Progenitor cell of endocrine pancreas (in vitro differentiated cells): Measurements from ENCODE around the gene TRAF2. TPM values are rescaled to one million over a fixed set of nuclear protein-coding genes. Genes with fewer than 3 reads are reported as not detected.

Experiments
- DNase-seq: peaks from one replicate; pipeline ENCODE4 v3.0.0; 2021; ENCODE audit warnings: low spot score; ENCODE audit not compliant: unreplicated experiment
- H3K27ac Mint-ChIP-seq: 2 replicates; pipeline ENCODE4 v1.8.0; 2021; ENCODE audit warnings: mild to moderate bottlenecking, moderate library complexity, mixed read lengths
- H3K27me3 Mint-ChIP-seq: 2 replicates; pipeline ENCODE4 v1.8.0; 2021; ENCODE audit warnings: mixed read lengths
- H3K36me3 Mint-ChIP-seq: 2 replicates; pipeline ENCODE4 v1.8.0; 2022; ENCODE audit warnings: mixed read lengths; ENCODE audit not compliant: insufficient read depth
- H3K4me1 Mint-ChIP-seq: 2 replicates; pipeline ENCODE4 v1.8.0; 2021; ENCODE audit warnings: low read depth, mixed read lengths
- H3K4me3 Mint-ChIP-seq: 2 replicates; pipeline ENCODE4 v1.8.0; 2021; ENCODE audit warnings: low read depth, mild to moderate bottlenecking, moderate library complexity, mixed read lengths
- H3K9me3 Mint-ChIP-seq: 2 replicates; pipeline ENCODE4 v1.8.0; 2021; ENCODE audit warnings: low read depth, mixed read lengths
- total RNA-seq: library from RNA; stranded (reverse); gene quantifications from 2 replicates; pipeline ENCODE4 v1.2.1, GENCODE V29; 2021
- TF ChIP-seq, protein P1 (sequence below): fragments of 200-600 bp; sonication (generic); IDR thresholded peaks from one replicate; pipeline ENCODE4 v1.5.0; 2021; ENCODE audit warnings: antibody characterized with exemption, mild to moderate bottlenecking; ENCODE audit not compliant: unreplicated experiment

TRAF2 gene
- total RNA-seq, 1 donor from 2014 or later: 23.4 TPM

DNA sequence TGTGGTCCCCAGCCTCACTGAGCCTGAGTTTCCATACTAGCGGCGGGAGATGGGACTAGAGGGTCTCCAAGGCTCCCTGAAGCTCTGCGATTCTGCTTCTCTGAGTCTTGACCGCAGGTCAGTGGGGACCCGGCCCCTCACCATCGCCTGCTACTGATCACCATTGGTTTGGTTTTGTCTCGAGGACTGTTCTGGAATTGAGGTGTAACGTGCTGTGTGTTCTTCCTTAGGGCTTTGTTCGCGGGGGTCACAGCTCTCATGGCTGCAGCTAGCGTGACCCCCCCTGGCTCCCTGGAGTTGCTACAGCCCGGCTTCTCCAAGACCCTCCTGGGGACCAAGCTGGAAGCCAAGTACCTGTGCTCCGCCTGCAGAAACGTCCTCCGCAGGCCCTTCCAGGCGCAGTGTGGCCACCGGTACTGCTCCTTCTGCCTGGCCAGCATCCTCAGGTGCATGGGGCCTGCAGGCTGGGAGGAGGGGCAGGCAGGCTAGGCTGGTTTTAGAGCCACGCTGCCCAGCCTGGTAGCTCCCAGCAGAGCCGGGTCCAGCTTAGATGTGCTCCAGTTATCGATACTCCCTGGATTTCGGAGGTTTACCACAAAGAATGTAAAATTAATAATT is 12.3 kb downstream of the TRAF2 start:
- Mint-ChIP-seq H3K4me3 (no peak overlapping the region), H3K27me3 (no peaks in the 10 kb centered on the region), H3K27ac (no peak overlapping the region), H3K9me3 (no peaks in the 10 kb centered on the region), H3K4me1 (no peaks in the 10 kb centered on the region), H3K36me3 (peaks cover 16% of the 10 kb centered on the region)
- TF ChIP-seq, protein P1, sequence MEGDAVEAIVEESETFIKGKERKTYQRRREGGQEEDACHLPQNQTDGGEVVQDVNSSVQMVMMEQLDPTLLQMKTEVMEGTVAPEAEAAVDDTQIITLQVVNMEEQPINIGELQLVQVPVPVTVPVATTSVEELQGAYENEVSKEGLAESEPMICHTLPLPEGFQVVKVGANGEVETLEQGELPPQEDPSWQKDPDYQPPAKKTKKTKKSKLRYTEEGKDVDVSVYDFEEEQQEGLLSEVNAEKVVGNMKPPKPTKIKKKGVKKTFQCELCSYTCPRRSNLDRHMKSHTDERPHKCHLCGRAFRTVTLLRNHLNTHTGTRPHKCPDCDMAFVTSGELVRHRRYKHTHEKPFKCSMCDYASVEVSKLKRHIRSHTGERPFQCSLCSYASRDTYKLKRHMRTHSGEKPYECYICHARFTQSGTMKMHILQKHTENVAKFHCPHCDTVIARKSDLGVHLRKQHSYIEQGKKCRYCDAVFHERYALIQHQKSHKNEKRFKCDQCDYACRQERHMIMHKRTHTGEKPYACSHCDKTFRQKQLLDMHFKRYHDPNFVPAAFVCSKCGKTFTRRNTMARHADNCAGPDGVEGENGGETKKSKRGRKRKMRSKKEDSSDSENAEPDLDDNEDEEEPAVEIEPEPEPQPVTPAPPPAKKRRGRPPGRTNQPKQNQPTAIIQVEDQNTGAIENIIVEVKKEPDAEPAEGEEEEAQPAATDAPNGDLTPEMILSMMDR: no peak
- DNase-seq: no peak

DNA sequence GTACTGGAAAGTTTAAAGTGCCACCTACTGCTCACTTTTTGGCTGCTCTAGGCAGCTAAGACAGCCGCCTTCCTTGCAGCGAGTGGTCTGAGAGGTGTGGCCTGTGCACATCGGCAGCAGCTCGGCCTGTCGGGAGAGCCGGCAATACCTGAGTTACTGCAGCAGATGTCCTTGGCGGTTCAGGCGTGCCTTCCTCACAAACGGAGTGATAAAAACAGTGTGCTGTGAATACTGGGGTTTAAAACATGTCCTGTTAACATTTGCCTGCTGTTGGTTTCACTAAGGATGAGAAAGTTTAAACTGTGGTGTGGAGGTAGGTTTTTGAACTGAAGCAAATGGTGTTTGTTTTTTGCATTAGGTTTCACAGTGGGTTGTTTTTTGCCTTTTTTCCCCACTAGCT is 12.9 kb downstream of the TRAF2 start:
- Mint-ChIP-seq H3K4me3 (no peak overlapping the region), H3K9me3 (no peaks in the 10 kb centered on the region), H3K4me1 (no peaks in the 10 kb centered on the region), H3K27ac (no peak overlapping the region), H3K27me3 (no peaks in the 10 kb centered on the region), H3K36me3 (peaks cover 16% of the 10 kb centered on the region)
- no peak for DNase-seq
- TF ChIP-seq, protein P1: no peak

DNA sequence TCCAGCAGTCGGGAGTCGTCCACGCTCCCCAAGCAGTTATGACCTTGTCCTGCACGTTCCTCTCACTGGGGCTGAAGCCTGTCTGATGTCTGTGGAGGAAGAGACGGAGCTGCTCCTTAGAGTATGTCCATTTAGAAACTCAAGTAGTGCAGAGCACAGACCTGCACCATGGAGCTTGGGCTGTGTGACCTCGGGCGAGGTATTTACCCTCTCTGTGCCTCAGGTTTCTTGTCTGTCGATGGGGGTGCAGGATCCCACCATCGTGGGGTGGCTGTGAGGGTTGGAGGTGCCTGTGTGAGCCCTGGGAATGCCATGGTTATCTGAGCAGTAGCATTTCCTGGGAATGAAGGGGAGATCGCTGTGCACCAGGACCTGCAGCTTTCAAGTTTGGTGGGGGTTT is 14.2 kb downstream of the TRAF2 start:
- Mint-ChIP-seq H3K27ac (no peak overlapping the region), H3K4me3 (no peak overlapping the region), H3K4me1 (no peaks in the 10 kb centered on the region), H3K9me3 (no peaks in the 10 kb centered on the region), H3K36me3 (peaks cover 17% of the 10 kb centered on the region), H3K27me3 (no peaks in the 10 kb centered on the region)
- no peak for DNase-seq
- TF ChIP-seq, protein P1: no peak

DNA sequence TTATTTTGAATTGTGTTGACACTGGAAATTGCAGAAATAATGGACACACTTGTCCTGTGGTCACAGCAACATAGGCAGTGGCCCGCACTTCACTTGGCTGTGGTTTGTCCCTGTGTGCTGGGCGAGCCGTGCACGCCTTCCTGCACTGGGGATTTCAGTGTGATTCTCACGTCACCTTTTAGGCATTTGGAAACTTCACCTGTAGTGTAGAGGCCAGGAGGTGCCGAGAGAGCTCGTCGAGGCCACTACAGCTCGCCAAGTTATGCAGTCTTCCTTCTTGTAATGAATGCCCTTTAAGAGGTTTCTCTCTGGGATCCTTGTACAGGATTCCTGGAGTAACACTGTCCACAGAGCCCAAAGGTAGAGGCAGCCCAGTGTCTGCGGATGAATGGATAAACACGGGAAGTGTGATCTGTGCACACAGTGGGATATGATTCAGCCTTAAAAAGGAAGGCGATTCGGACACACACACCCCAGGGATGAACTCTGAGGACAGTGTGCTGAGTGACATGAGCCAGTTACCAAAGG is 14.7 kb downstream of the TRAF2 start:
- Mint-ChIP-seq H3K9me3 (no peaks in the 10 kb centered on the region), H3K4me1 (no peaks in the 10 kb centered on the region), H3K4me3 (no peak overlapping the region), H3K27ac (peak overlapping the region; percentile 74), H3K36me3 (peaks cover 18% of the 10 kb centered on the region), H3K27me3 (no peaks in the 10 kb centered on the region)
- DNase-seq: no peak
- TF ChIP-seq, protein P1: no peak

DNA sequence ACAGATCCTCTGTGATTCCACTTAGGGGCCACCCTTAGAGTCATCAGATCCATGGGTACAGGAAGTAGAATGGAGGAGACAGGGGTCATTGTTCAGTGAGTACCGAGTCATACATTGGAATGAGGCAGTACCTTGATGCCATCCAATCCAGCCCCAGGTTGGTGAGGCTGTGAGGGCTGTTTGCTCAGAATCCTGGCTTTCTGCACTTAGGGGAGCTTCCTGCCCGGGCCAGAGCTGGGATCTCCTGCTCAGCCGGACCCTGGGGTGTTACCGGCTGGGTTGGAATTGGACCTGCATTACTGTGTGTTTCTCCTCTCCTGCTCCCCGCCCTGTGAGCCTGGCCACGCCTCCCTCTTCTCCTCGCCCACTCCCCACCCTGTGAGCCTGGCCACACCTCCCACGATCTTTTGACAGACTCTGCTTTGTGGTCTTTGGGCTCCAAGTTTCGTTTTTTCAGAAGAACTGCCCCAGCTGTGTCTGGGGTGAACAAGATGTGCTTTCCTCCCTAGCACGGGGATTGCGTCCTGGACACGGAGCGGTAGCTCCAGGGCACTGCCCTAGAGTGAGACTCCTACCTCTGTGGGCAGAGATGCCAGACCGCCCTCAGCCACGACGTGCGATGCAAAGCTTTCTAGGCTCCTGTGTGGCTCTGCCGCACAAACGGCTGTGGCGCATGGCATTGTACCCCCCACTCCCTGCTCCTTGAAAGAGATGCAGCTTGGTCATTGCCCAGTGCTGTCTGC is 15.4 kb downstream of the TRAF2 start:
- DNase-seq: no peak
- H3K36me3 Mint-ChIP-seq: peaks cover 20% of the 10 kb centered on the region
- TF ChIP-seq, protein P1: no peak
- peak overlapping the region; percentile 74 for H3K27ac Mint-ChIP-seq
- no peaks in the 10 kb centered on the region for H3K9me3 Mint-ChIP-seq
- H3K4me3 Mint-ChIP-seq: no peak overlapping the region
- H3K4me1 Mint-ChIP-seq: no peaks in the 10 kb centered on the region
- no peaks in the 10 kb centered on the region for H3K27me3 Mint-ChIP-seq
